Epithelial cell of prostate (primary cell): Measurements from ENCODE around the gene SEMA6A.
"Not testable (repeated sequence)": the region's sequence is repeated elsewhere in the genome, so short reads cannot be mapped to it uniquely, and the experiment has no call there.

Experiments
- DNase-seq: peaks from one replicate; pipeline ENCODE4 v3.0.0-alpha.2; 2011; ENCODE audit warnings: low read depth, low spot score
- H3K27ac ChIP-seq: fragments of 450-650 bp; 2 replicates; pipeline ENCODE4 v1.5.1; 2017; ENCODE audit warnings: mild to moderate bottlenecking

The SEMA6A gene

GRCh38 chr5:116557669-116558271 lies 16.9 kb downstream of the SEMA6A start:
- no peak for DNase-seq
- H3K27ac ChIP-seq, result no peak overlapping the region

- DNase-seq, result no peak
- no peak overlapping the region for H3K27ac ChIP-seq
Observed at GRCh38 chr5:116554764-116555163, 19.9 kb downstream of the SEMA6A start.

GRCh38 chr5:116553366-116553765 lies 21.3 kb downstream of the SEMA6A start:
- no peak for DNase-seq

GRCh38 chr5:116550082-116550481 lies 24.5 kb downstream of the SEMA6A start:
- DNase-seq, result no peak

More at GRCh38 chr5:116553366-116553765, 21.3 kb downstream of the SEMA6A start:
- H3K27ac ChIP-seq, result no peak overlapping the region

GRCh38 chr5:116546743-116547124 lies 27.9 kb downstream of the SEMA6A start:
- no peak overlapping the region for H3K27ac ChIP-seq
- no peak for DNase-seq

More at GRCh38 chr5:116550082-116550481, 24.5 kb downstream of the SEMA6A start:
- no peak overlapping the region for H3K27ac ChIP-seq

GRCh38 chr5:116546033-116546742 lies 28.4 kb downstream of the SEMA6A start:
- no peak overlapping the region for H3K27ac ChIP-seq
- no peak for DNase-seq

- not testable (repeated sequence) for DNase-seq
Observed at GRCh38 chr5:116545465-116545864, 29.2 kb downstream of the SEMA6A start.

GRCh38 chr5:116544531-116545241 lies 29.9 kb downstream of the SEMA6A start:
- DNase-seq, result no peak
- H3K27ac ChIP-seq, result no peak overlapping the region

More at GRCh38 chr5:116545465-116545864, 29.2 kb downstream of the SEMA6A start:
- H3K27ac ChIP-seq, result not testable (repeated sequence)

- no peak overlapping the region for H3K27ac ChIP-seq
- DNase-seq, result no peak
Observed at GRCh38 chr5:116543501-116543900, 31.1 kb downstream of the SEMA6A start.

- no peak overlapping the region for H3K27ac ChIP-seq
- no peak for DNase-seq
Observed at GRCh38 chr5:116542619-116543018, 32.0 kb downstream of the SEMA6A start.

GRCh38 chr5:116539222-116539621 lies 35.4 kb downstream of the SEMA6A start:
- H3K27ac ChIP-seq, result no peak overlapping the region

GRCh38 chr5:116536316-116537083 lies 38.1 kb downstream of the SEMA6A start:
- no peak overlapping the region for H3K27ac ChIP-seq
- DNase-seq, result no peak

More at GRCh38 chr5:116539222-116539621, 35.4 kb downstream of the SEMA6A start:
- no peak for DNase-seq

GRCh38 chr5:116534964-116535651 lies 39.5 kb downstream of the SEMA6A start:
- DNase-seq, result no peak
- H3K27ac ChIP-seq, result no peak overlapping the region

GRCh38 chr5:116532762-116533525 lies 41.7 kb downstream of the SEMA6A start:
- no peak for DNase-seq
- H3K27ac ChIP-seq, result no peak overlapping the region

- H3K27ac ChIP-seq, result no peak overlapping the region
- no peak for DNase-seq
Observed at GRCh38 chr5:116531635-116532034, 43.0 kb downstream of the SEMA6A start.

- H3K27ac ChIP-seq, result no peak overlapping the region
- no peak for DNase-seq
Observed at GRCh38 chr5:116531117-116531516, 43.5 kb downstream of the SEMA6A start.

- H3K27ac ChIP-seq, result no peak overlapping the region
- DNase-seq, result no peak
Observed at GRCh38 chr5:116530276-116530675, 44.3 kb downstream of the SEMA6A start.

GRCh38 chr5:116529615-116530014 lies 45.0 kb downstream of the SEMA6A start:
- DNase-seq, result no peak
- H3K27ac ChIP-seq, result no peak overlapping the region
